Omental fat pad (tissue), 4 donors: ENCODE results near the gene NSL1. TPM values are rescaled to one million over a fixed set of nuclear protein-coding genes. Genes with fewer than 3 reads are reported as not detected.

Experiments
- ATAC-seq: fragments of 150-250 bp; one replicate; pipeline ENCODE4 v1.9.1; 2016; ENCODE audit warnings: mild to moderate bottlenecking, moderate library complexity; ENCODE audit not compliant: low FRiP score
- DNase-seq: peaks from one replicate; pipeline ENCODE4 v3.0.0-alpha.2; 2019; ENCODE audit warnings: low spot score
- CTCF ChIP-seq, 3 donors: fragments of 450-650 bp; IDR thresholded peaks; one replicate each; pipeline ENCODE4 v1.5.1; 2016 to 2017; ENCODE audit warnings: antibody characterized with exemption in 3 of 3, mild to moderate bottlenecking in 3 of 3, moderate library complexity in 2 of 3
- total RNA-seq, 4 donors: library from RNA; depleted of rRNA; stranded (reverse); fragments of >200 nt; gene quantifications; one replicate each; pipeline ENCODE4 v1.1.0, GENCODE V29; 2016

Gene NSL1
- total RNA-seq, 4 donors from 2014 or later = 17.8 to 32.2 (median 27.3) TPM

- TF ChIP-seq CTCF (IDR thresholded peaks at IDR 0.05) = no peak
- no peak for DNase-seq
- no peak for ATAC-seq
These were observed 34.3 kb upstream of the NSL1 start for GRCh38 chr1:212825798-212826452.

DNA sequence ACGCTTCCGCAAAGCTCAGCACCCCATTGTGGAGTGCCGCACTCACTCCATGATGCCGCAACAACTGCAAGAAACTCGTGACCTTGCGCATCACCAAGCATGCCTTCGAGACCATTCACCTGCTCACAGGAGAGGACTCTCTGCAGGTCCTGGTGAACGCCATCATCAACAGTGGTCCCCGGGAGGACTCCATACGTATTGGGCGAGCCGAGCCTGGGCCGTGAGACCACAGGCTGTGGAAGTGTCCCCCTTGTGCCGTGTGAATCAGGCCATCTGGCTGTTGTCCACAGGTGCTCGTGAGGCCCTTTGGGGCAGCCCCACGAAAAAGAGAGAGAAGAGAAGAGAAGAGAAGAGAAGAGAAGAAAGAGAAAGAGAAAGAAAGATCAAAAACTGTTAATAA is 32.6 kb upstream of the NSL1 start:
- TF ChIP-seq CTCF (IDR thresholded peaks at IDR 0.05) = no peak
- no peak for DNase-seq
- no peak for ATAC-seq

DNA sequence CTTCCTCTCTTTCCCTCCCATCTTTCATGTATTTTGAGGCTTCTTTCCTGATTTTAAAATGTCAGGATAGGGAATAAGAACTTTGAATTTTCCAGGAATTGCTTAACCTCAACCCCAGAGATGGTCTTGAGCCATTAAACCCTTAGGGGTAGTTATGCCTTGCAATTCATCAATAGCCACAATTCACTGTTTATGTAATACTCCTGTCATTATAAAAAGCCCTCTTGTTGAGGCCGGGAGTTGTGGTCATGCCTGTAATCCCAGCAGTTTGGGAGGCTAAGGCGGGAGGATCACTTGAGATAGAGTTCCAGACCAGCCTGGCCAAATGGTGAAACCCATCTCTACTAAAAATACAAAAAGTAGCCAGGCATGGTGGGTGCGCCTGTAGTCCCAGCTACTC is 31.4 kb upstream of the NSL1 start:
- no peak for ATAC-seq
- TF ChIP-seq CTCF (IDR thresholded peaks at IDR 0.05) = no peak
- no peak for DNase-seq

- ATAC-seq (no peak), DNase-seq (no peak)
- no peak for TF ChIP-seq CTCF (IDR thresholded peaks at IDR 0.05)
These were observed 29.4 kb upstream of the NSL1 start for GRCh38 chr1:212820969-212821368.

GRCh38 chr1:212819726-212820125 is 28.1 kb upstream of the NSL1 start:
- DNase-seq = no peak
- ATAC-seq = no peak

GRCh38 chr1:212816567-212817278 is 25.1 kb upstream of the NSL1 start:
- ATAC-seq = no peak

More at GRCh38 chr1:212819726-212820125, 28.1 kb upstream of the NSL1 start:
- TF ChIP-seq CTCF (IDR thresholded peaks at IDR 0.05) = no peak

More at GRCh38 chr1:212816567-212817278, 25.1 kb upstream of the NSL1 start:
- DNase-seq = no peak
- no peak for TF ChIP-seq CTCF (IDR thresholded peaks at IDR 0.05)
